Heart left ventricle (tissue), 11 donors: ENCODE results near the gene CENPM. TPM values are rescaled to one million over a fixed set of nuclear protein-coding genes. Genes with fewer than 3 reads are reported as not detected.

ENCODE experiments used
- microRNA counts, 2 donors: library from miRNA; unstranded; fragments of <30 nt; microRNA quantifications; one replicate each; lab custom pipeline; 2016
- microRNA-seq, 4 donors: library from miRNA; unstranded; fragments of <30 nt; microRNA quantifications; one replicate each; pipeline versions ENCODE4 to v1.2.0, GENCODE V29; 2017 to 2020
- polyA plus RNA-seq, 2 donors: library from polyadenylated mRNA; stranded (reverse); fragments of 200-250 nt; gene quantifications; one replicate each; pipeline ENCODE4 v1.2.3, GENCODE V29; 2013
- total RNA-seq, 9 donors: library from RNA; depleted of rRNA in 2 of 9; stranded (reverse); fragments of >200 nt in 2 of 9; fragmentation: NEBNext Ultra II Directional in 3 of 9; extraction: Animal tissue kit (Norgen Biotek cat#: 25700) in 3 of 9; gene quantifications; one replicate each; pipeline versions ENCODE4 v1.1.0 to v1.2.4, GENCODE V29; 2016 to 2023
- donor health status: ischemic (EF 13 %, LVEDD 7.1; RV severe dilation, severe dysfunction).
- donor health status: healthy with polysubstance abuse.
- donor health status: DM: no; HTN: yes; CAD: no.
- donor health status: DM: no; HTN: no; CAD: no.
- donor health status: ischemic (EF 25% LVEDD 5.7; RV mildly dilated, moderate dysfunction).
- donor health status: healthy.
- donor health status: DM: yes; HTN: yes; CAD: no.
- donor health status: PGD.
- donor health status: nonischemic (EF 23%, LVEDD 6.1; RV moderate dilation, normal function).

The CENPM gene
- total and polyA plus RNA-seq, 11 donors: 0.21 to 6.9 (median 0.52) TPM; not detected in 4

MicroRNA genes within 50 kb of the gene (microRNA counts, 767-probe panel; counts per million panel counts)
- microRNA hsa-miR-33a-5p (lab: Ali Mortazavi, UCI): 2,222 to 2,702 counts per million in 2 donors

Small RNA genes lying within 50 kb of the gene (microRNA-seq; reads per million reads assigned to microRNA genes)
- 6.5 to 12.6 (median 7.4) reads per million in 4 donors for gene MIR33A

Other genes starting within 250 kb of the CENPM start
- 1 to 10 TPM in 3 of 9 donors, under 1 TPM in 2, not detected in 4; 0.40 to 2.3 (median 1.1) TPM for gene MEI1, start 247.6 kb downstream of the CENPM start, total RNA-seq
- under 1 TPM; 0.23 to 0.54 TPM for gene MEI1, start 247.6 kb downstream of the CENPM start, polyA plus RNA-seq
- gene CCDC134, start 146.5 kb downstream of the CENPM start, total RNA-seq: 10 to 100 TPM in 1 of 9 donors, 1 to 10 TPM in 8; 2.3 to 10.2 (median 3.5) TPM
- gene CCDC134, start 146.5 kb downstream of the CENPM start, polyA plus RNA-seq: 1 to 10 TPM; 2.2 to 5.0 TPM
- 100 to 1,000 TPM in 3 of 9 donors, 10 to 100 TPM in 6; 49.1 to 109 (median 73.0) TPM for gene SREBF2, start 114.0 kb downstream of the CENPM start, total RNA-seq
- 100 to 1,000 TPM in 1 of 2 donors, 10 to 100 TPM in 1; 39.4 to 115 TPM for gene SREBF2, start 114.0 kb downstream of the CENPM start, polyA plus RNA-seq
- 1 to 10 TPM in 4 of 9 donors, under 1 TPM in 5; 0.48 to 4.4 (median 1.00) TPM for gene SHISA8, start 32.1 kb downstream of the CENPM start, total RNA-seq
- gene SHISA8, start 32.1 kb downstream of the CENPM start, polyA plus RNA-seq: 1 to 10 TPM in 1 of 2 donors, not detected in 1; 1.7 TPM
- under 1 TPM in 8 of 9 donors, not detected in 1; 0.35 to 0.61 (median 0.44) TPM for gene TNFRSF13C, start 20.3 kb downstream of the CENPM start, total RNA-seq
- under 1 TPM; 0.07 to 0.34 TPM for gene TNFRSF13C, start 20.3 kb downstream of the CENPM start, polyA plus RNA-seq
- under 1 TPM in 6 of 9 donors, not detected in 3; 0.07 to 0.53 (median 0.23) TPM for gene SEPTIN3, start 22.3 kb upstream of the CENPM start, total RNA-seq
- gene SEPTIN3, start 22.3 kb upstream of the CENPM start, polyA plus RNA-seq: under 1 TPM; 0.03 to 0.08 TPM
- gene WBP2NL, start 51.6 kb upstream of the CENPM start, total RNA-seq: 1 to 10 TPM in 1 of 9 donors, under 1 TPM in 7, not detected in 1; 0.30 to 1.1 (median 0.40) TPM
- under 1 TPM; 0.11 TPM for gene WBP2NL, start 51.6 kb upstream of the CENPM start, polyA plus RNA-seq
- gene NAGA, start 123.7 kb upstream of the CENPM start, total RNA-seq: 10 to 100 TPM; 10.6 to 48.3 (median 13.8) TPM
- 10 to 100 TPM in 1 of 2 donors, 1 to 10 TPM in 1; 5.2 to 14.7 TPM for gene NAGA, start 123.7 kb upstream of the CENPM start, polyA plus RNA-seq
- 1 to 10 TPM; 1.8 to 6.9 (median 4.7) TPM for gene PHETA2, start 127.1 kb upstream of the CENPM start, total RNA-seq
- gene PHETA2, start 127.1 kb upstream of the CENPM start, polyA plus RNA-seq: 1 to 10 TPM; 2.6 to 6.3 TPM
- gene SMDT1, start 132.5 kb upstream of the CENPM start, total RNA-seq: 100 to 1,000 TPM in 7 of 9 donors, 10 to 100 TPM in 2; 15.3 to 179 (median 115) TPM
- 100 to 1,000 TPM; 121 to 235 TPM for gene SMDT1, start 132.5 kb upstream of the CENPM start, polyA plus RNA-seq
- 100 to 1,000 TPM; 159 to 294 (median 255) TPM for gene NDUFA6, start 143.6 kb upstream of the CENPM start, total RNA-seq
- 100 to 1,000 TPM; 314 to 601 TPM for gene NDUFA6, start 143.6 kb upstream of the CENPM start, polyA plus RNA-seq
- under 1 TPM in 8 of 9 donors, not detected in 1; 0.12 to 0.47 (median 0.30) TPM for gene CYP2D6, start 183.7 kb upstream of the CENPM start, total RNA-seq
- under 1 TPM; 0.19 to 0.23 TPM for gene CYP2D6, start 183.7 kb upstream of the CENPM start, polyA plus RNA-seq